GM12878 (cell line): ENCODE measurements around the gene MYMX. TPM values are rescaled to one million over a fixed set of nuclear protein-coding genes. Genes with fewer than 3 reads are reported as not detected.

Experiments used
- CBX3 ChIP-seq: fragments of 200-600 bp; sonication (generic); IDR thresholded peaks from 2 replicates; pipeline ENCODE4 v1.6.1; 2016; ENCODE audit warnings: low read depth, borderline replicate concordance
- CHD4 ChIP-seq: fragments of 200-600 bp; sonication (generic); IDR thresholded peaks from 2 replicates; pipeline ENCODE4 v1.6.1; 2016; ENCODE audit warnings: mild to moderate bottlenecking
- E2F8 ChIP-seq: fragments of 450-650 bp; IDR thresholded peaks from 2 replicates; pipeline ENCODE4 v1.6.1; 2018; ENCODE audit warnings: mild to moderate bottlenecking, low read depth, moderate library complexity; ENCODE audit not compliant: partially characterized antibody
- EGR1 ChIP-seq, 2 experiments: IDR thresholded peaks; 1 replicate in 1 of 2; 2 replicates in 1 of 2; pipeline ENCODE4 v1.6.1; 2011 to 2012; ENCODE audit warnings: low read depth in 2 of 2, low read length in 2 of 2, borderline replicate concordance in 1 of 2, mild to moderate bottlenecking in 1 of 2, moderate library complexity in 1 of 2
- HCFC1 ChIP-seq: fragments of 150-350 bp; IDR thresholded peaks from 2 replicates; pipeline ENCODE4 v1.6.1; 2014; ENCODE audit warnings: low read length
- HDGF ChIP-seq: fragments of 450-650 bp; IDR thresholded peaks from 2 replicates; pipeline ENCODE4 v1.6.1; 2016; ENCODE audit warnings: antibody characterized with exemption
- KLF5 ChIP-seq: fragments of 450-650 bp; IDR thresholded peaks from 2 replicates; pipeline ENCODE4 v1.6.1; 2014; ENCODE audit warnings: mild to moderate bottlenecking; ENCODE audit not compliant: partially characterized antibody
- MTA2 ChIP-seq: fragments of 450-650 bp; IDR thresholded peaks from 2 replicates; pipeline ENCODE4 v1.6.1; 2016; ENCODE audit warnings: low read depth, mild to moderate bottlenecking, moderate library complexity
- NKRF ChIP-seq: fragments of 450-650 bp; conservative IDR thresholded peaks from 2 replicates; pipeline ENCODE4 v1.6.1; 2017; ENCODE audit warnings: mild to moderate bottlenecking, moderate library complexity
- PAX8 ChIP-seq: fragments of 450-650 bp; IDR thresholded peaks from 2 replicates; pipeline ENCODE4 v1.6.1; 2017; ENCODE audit warnings: mild to moderate bottlenecking, moderate library complexity
- PKNOX1 ChIP-seq: fragments of 450-650 bp; IDR thresholded peaks from 2 replicates; pipeline ENCODE4 v1.6.1; 2016; ENCODE audit warnings: mild to moderate bottlenecking
- POLR2AphosphoS2 ChIP-seq: IDR thresholded peaks from 2 replicates; pipeline ENCODE4 v1.6.1; 2011; ENCODE audit warnings: low read depth, mild to moderate bottlenecking, low read length, improper control_type of control experiment, moderate library complexity
- RAD51 ChIP-seq: fragments of 450-650 bp; IDR thresholded peaks from 2 replicates; pipeline ENCODE4 v1.6.1; 2016; ENCODE audit warnings: moderate library complexity, mild to moderate bottlenecking, inconsistent platforms
- RUNX3 ChIP-seq: IDR thresholded peaks from 2 replicates; pipeline ENCODE4 v1.6.1; 2012; ENCODE audit warnings: low read length, inconsistent platforms
- SP1 ChIP-seq: IDR thresholded peaks from one replicate; pipeline ENCODE4 v1.6.1; 2011; ENCODE audit warnings: low read depth, low read length
- SREBF2 ChIP-seq: IDR thresholded peaks from 2 replicates; pipeline ENCODE4 v1.6.1; 2012; ENCODE audit warnings: mild to moderate bottlenecking, low read length
- TAF1 ChIP-seq: IDR thresholded peaks from 2 replicates; pipeline ENCODE4 v1.6.1; 2011; ENCODE audit warnings: mild to moderate bottlenecking, low read depth, low read length, borderline replicate concordance
- TCF7 ChIP-seq: IDR thresholded peaks from 2 replicates; pipeline ENCODE4 v1.6.1; 2014; ENCODE audit warnings: antibody characterized with exemption, borderline replicate concordance
- ZNF217 ChIP-seq: fragments of 450-650 bp; IDR thresholded peaks from 2 replicates; pipeline ENCODE4 v1.6.1; 2017; ENCODE audit warnings: antibody characterized with exemption, mild to moderate bottlenecking
- ZNF592 ChIP-seq: fragments of 450-650 bp; IDR thresholded peaks from 2 replicates; pipeline ENCODE4 v1.6.1; 2017; ENCODE audit warnings: mild to moderate bottlenecking, moderate library complexity
- ZNF622 ChIP-seq: fragments of 450-650 bp; IDR thresholded peaks from 2 replicates; pipeline ENCODE4 v1.6.1; 2017; ENCODE audit warnings: mild to moderate bottlenecking, inconsistent platforms
- ZZZ3 ChIP-seq: IDR thresholded peaks from 2 replicates; pipeline ENCODE4 v1.6.1; 2011; ENCODE audit warnings: low read depth; ENCODE audit not compliant: control insufficient read depth, insufficient read length
- polyA plus RNA-seq, 11 experiments: library from polyadenylated mRNA; depleted of rRNA in 4 of 11; unstranded in 6 of 11; stranded (reverse) in 5 of 11; fragments of >200 nt; fragmentation: Nextera tagmentation in 4 of 11; fragmentation: Illumina TruSeq in 1 of 11; extraction: Ambion mirVana in 4 of 11; extraction: Trizol in 1 of 11; gene quantifications; 1 replicate in 1 of 11; 2 replicates in 10 of 11; pipeline versions ENCODE4 v1.2.1 to v1.2.3, GENCODE V29; 2011 to 2016; ENCODE audit warnings: inconsistent platforms in 2 of 11, missing spikeins in 2 of 11, low read depth in 1 of 11
- total RNA-seq, 4 experiments: library from RNA; depleted of rRNA in 3 of 4; stranded (reverse); fragments of >200 nt in 3 of 4; fragmentation: Illumina TruSeq in 1 of 4; extraction: Trizol in 1 of 4; gene quantifications; 2 replicates each; pipeline versions ENCODE4 v1.2.1 to v1.2.3, GENCODE V29; 2013 to 2021

MYMX gene
- total and polyA plus RNA-seq, 10 of the 15 experiments (the other 5 are each of a cell fraction or from before 2014, with no cell fraction given): not detected

DNA sequence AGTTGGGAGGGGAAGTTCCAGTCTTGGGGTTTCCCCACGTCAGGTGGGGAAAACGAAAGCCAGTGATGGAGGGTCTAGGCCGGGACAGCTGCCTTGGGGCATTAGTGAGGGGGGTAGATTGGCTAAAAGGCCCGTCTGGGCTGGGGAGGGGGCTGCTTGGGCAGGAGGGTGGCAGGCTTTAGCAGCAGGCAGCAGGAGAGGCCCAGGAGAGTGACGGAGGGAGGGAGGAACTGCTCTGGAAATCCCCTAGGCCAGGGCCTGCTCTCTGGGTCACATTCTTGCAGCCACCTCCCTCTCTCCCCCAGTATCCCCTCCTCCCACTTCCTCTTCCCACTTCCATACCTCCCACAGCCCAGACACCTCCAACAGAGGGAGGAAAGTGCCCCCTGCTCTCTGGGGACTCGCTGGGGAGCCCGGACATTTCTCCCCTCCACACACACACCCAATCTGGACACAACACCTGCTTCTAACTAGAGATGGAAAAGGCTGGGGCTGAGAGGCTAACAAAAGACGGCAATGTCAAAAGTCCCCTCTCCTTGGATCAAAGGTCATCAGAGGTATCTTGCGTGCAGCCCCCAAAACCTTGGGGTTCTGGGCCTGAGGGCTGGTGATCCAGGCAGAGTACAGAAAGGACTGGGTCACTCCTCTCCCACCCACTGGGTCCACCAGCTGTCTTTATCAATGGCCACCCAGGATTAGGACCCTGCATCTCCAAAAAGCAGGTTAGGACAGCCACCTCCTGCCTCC lies 46.8 kb downstream of the MYMX start (continued):
- TF ChIP-seq ZNF592 (no peak), HCFC1 (no peak), CBX3 (no peak), PAX8 (no peak), ZNF217 (peak; percentile 56; the same call in 1 of the 2 replicates), SP1 (peak; percentile 45), PKNOX1 (peak; percentile 53; the same call in 1 of the 2 replicates), TAF1 (peak; percentile 67; the same call in 1 of the 2 replicates), POLR2AphosphoS2 (peak; percentile 23), TCF7 (no peak), CHD4 (no peak), ZZZ3 (no peak), NKRF (no peak; the same call in 1 of the 2 replicates), ZNF622 (no peak), SREBF2 (no peak), RUNX3 (no peak), E2F8 (no peak), RAD51 (peak; percentile 14; the same call in 1 of the 2 replicates), MTA2 (peak; percentile 58; the same call in 1 of the 2 replicates), KLF5 (no peak), HDGF (peak; percentile 12), EGR1 (IDR thresholded peaks at IDR 0.05; ENCODE audit: borderline replicate concordance in 1 of 2, low read depth in 2 of 2, low read length in 2 of 2) (peak in 1 of 2 experiments; percentile 64; a peak in 2 of 3 replicates)
